Right ventricle myocardium inferior (tissue), 1 donor: ENCODE results near the gene TWIST1. TPM values are rescaled to one million over a fixed set of nuclear protein-coding genes. Genes with fewer than 3 reads are reported as not detected.

Experiments
- ATAC-seq: fragments of 200-7000 bp; cut with Tn5 transposase; one replicate; pipeline ENCODE4 v1.9.1; 2020; ENCODE audit warnings: mild to moderate bottlenecking, moderate library complexity
- DNase-seq: peaks from one replicate; pipeline ENCODE4 v3.0.0; 2021; ENCODE audit errors: missing footprints
- intact Hi-C: fragments of 100-400 bp; cut with DNase I; formaldehyde crosslinking; loops from one replicate; pipeline ENCODE4 v1.11.0; 2022
- total RNA-seq: library from RNA; stranded (reverse); fragmentation: NEBNext Ultra II Directional; extraction: Animal tissue kit (Norgen Biotek cat#: 25700); gene quantifications from one replicate; pipeline ENCODE4 v1.2.1, GENCODE V29; 2021
- donor health status: DM: no; HTN: yes; CAD: no; lungs with severe emphysema.

Gene TWIST1
- total RNA-seq, 1 donor from 2014 or later, result 1.6 TPM

- intact Hi-C loops, result no loop called here
- ATAC-seq (no peak), DNase-seq (no peak)
Measured at GRCh38 chr7:19101472-19101871, 16.0 kb downstream of the TWIST1 start.

- intact Hi-C loops, result no loop called here
- no peak for DNase-seq
- ATAC-seq, result no peak
Measured at GRCh38 chr7:19099924-19100323, 17.5 kb downstream of the TWIST1 start.

- intact Hi-C loops, result no loop called here
- no peak for ATAC-seq
- no peak for DNase-seq
Measured at GRCh38 chr7:19099194-19099593, 18.2 kb downstream of the TWIST1 start.

- intact Hi-C loops, result no loop called here
- ATAC-seq, result no peak
- DNase-seq, result no peak
Measured at GRCh38 chr7:19098510-19098909, 18.9 kb downstream of the TWIST1 start.

GRCh38 chr7:19097165-19098055 lies 20.0 kb downstream of the TWIST1 start:
- DNase-seq (no peak), ATAC-seq (no peak)
- intact Hi-C loops, result no loop called here

- ATAC-seq (no peak), DNase-seq (no peak)
Measured at GRCh38 chr7:19095353-19095860, 22.0 kb downstream of the TWIST1 start.

GRCh38 chr7:19094598-19095352 lies 22.7 kb downstream of the TWIST1 start:
- no peak for ATAC-seq
- intact Hi-C loops, result no loop called here
- DNase-seq, result no peak

More at GRCh38 chr7:19095353-19095860, 22.0 kb downstream of the TWIST1 start:
- intact Hi-C loops, result no loop called here

- intact Hi-C loops, result no loop called here
- no peak for ATAC-seq
- DNase-seq, result no peak
Measured at GRCh38 chr7:19094138-19094537, 23.3 kb downstream of the TWIST1 start.

- no peak for DNase-seq
- no peak for ATAC-seq
- intact Hi-C loops, result no loop called here
Measured at GRCh38 chr7:19091550-19092200, 25.8 kb downstream of the TWIST1 start.

- intact Hi-C loops, result no loop called here
Measured at GRCh38 chr7:19090526-19090925, 26.9 kb downstream of the TWIST1 start.

GRCh38 chr7:19089797-19090196 lies 27.6 kb downstream of the TWIST1 start:
- DNase-seq, result no peak
- ATAC-seq, result no peak
- intact Hi-C loops, result no loop called here

More at GRCh38 chr7:19090526-19090925, 26.9 kb downstream of the TWIST1 start:
- DNase-seq (no peak), ATAC-seq (no peak)

- no peak for DNase-seq
- ATAC-seq, result no peak
- intact Hi-C loops, result no loop called here
Measured at GRCh38 chr7:19089378-19089777, 28.1 kb downstream of the TWIST1 start.

- intact Hi-C loops, result no loop called here
- DNase-seq (no peak), ATAC-seq (no peak)
Measured at GRCh38 chr7:19080093-19080492, 37.3 kb downstream of the TWIST1 start.

- intact Hi-C loops, result no loop called here
- DNase-seq (no peak), ATAC-seq (no peak)
Measured at GRCh38 chr7:19079066-19079465, 38.4 kb downstream of the TWIST1 start.

GRCh38 chr7:19069842-19070241 lies 47.6 kb downstream of the TWIST1 start:
- no peak for ATAC-seq
- intact Hi-C loops, result no loop called here
- DNase-seq, result no peak

- no peak for DNase-seq
- intact Hi-C loops, result no loop called here
- no peak for ATAC-seq
Measured at GRCh38 chr7:19066170-19066569, 51.3 kb downstream of the TWIST1 start.
